HG03280 (cell line): Measurements from ENCODE around the gene LDB3.
"Not testable (repeated sequence)": the region's sequence is repeated elsewhere in the genome, so short reads cannot be mapped to it uniquely, and the experiment has no call there.

ENCODE experiments used
- ATAC-seq: cut with Tn5 transposase; IDR thresholded peaks from one replicate; pipeline ENCODE4 v1.9.1; 2021; ENCODE audit warnings: mild to moderate bottlenecking, moderate library complexity; ENCODE audit not compliant: unreplicated experiment

Gene LDB3

GRCh38 chr10:86727470-86727869, 59.2 kb downstream of the LDB3 start:
- no peak for ATAC-seq

- no peak for ATAC-seq
Measured at GRCh38 chr10:86728056-86728455, 59.7 kb downstream of the LDB3 start.

- ATAC-seq, result no peak
Measured at GRCh38 chr10:86729677-86730076, 61.4 kb downstream of the LDB3 start.

- no peak for ATAC-seq
Measured at GRCh38 chr10:86730227-86730626, 61.9 kb downstream of the LDB3 start.

- ATAC-seq, result no peak
Measured at GRCh38 chr10:86732771-86733170, 64.5 kb downstream of the LDB3 start.

- ATAC-seq, result no peak
Measured at GRCh38 chr10:86733260-86733671, 65.0 kb downstream of the LDB3 start.

- ATAC-seq, result no peak
Measured at GRCh38 chr10:86734207-86734988, 66.1 kb downstream of the LDB3 start.

- ATAC-seq, result not testable (repeated sequence)
Measured at GRCh38 chr10:86735278-86735677, 67.0 kb downstream of the LDB3 start.

- no peak for ATAC-seq
Measured at GRCh38 chr10:86742230-86742629, 73.9 kb downstream of the LDB3 start.

- no peak for ATAC-seq
Measured at GRCh38 chr10:86744067-86744725, 75.9 kb downstream of the LDB3 start.

- no peak for ATAC-seq
Measured at GRCh38 chr10:86747796-86748581, 79.7 kb downstream of the LDB3 start.

- no peak for ATAC-seq
Measured at GRCh38 chr10:86749854-86750253, 81.5 kb downstream of the LDB3 start.

GRCh38 chr10:86751477-86751876, 83.2 kb downstream of the LDB3 start:
- no peak for ATAC-seq

GRCh38 chr10:86752311-86752710, 84.0 kb downstream of the LDB3 start:
- ATAC-seq, result no peak

- ATAC-seq, result no peak
Measured at GRCh38 chr10:86753051-86753450, 84.7 kb downstream of the LDB3 start.

- no peak for ATAC-seq
Measured at GRCh38 chr10:86753638-86754434, 85.5 kb downstream of the LDB3 start.

GRCh38 chr10:86755454-86755739, 87.1 kb downstream of the LDB3 start:
- ATAC-seq, result no peak

- peak; percentile 89 for ATAC-seq
Measured at GRCh38 chr10:86755740-86756510, 87.6 kb downstream of the LDB3 start.

- peak; percentile 43 for ATAC-seq
Measured at GRCh38 chr10:86756511-86757112, 88.3 kb downstream of the LDB3 start, which contains the start of gene BMPR1A. TSS of gene BMPR1A (plus strand) at chr10:86756619. CDS start at chr10:86876019, 119,400 bp downstream.
